HepG2 (cell line): ENCODE data around the gene CKAP5. TPM values are rescaled to one million over a fixed set of nuclear protein-coding genes. Genes with fewer than 3 reads are reported as not detected.
A peak's percentile ranks its signal among the peaks of the same experiment; 100 is the strongest.

Experiments used
- ATAC-seq: fragments of 200-7000 bp; cut with Tn5 transposase; 3 replicates; pipeline ENCODE4 v1.9.1; 2020; ENCODE audit warnings: mild to moderate bottlenecking, moderate library complexity
- BruUV-seq: library from RNA; stranded (reverse); fragments of 400-500 nt; replicated peaks from 2 replicates; lab custom pipeline; 2021; lab: Mats Ljungman, UMichigan
- CTCF ChIA-PET: fragments of 300-600 bp; formaldehyde crosslinking; extraction: SDS; loops from one replicate; lab custom pipeline; 2021; ENCODE audit warnings: low total read pairs, inconsistent platforms, low intra/inter-chr PET ratio; lab: Yijun Ruan, JAX
- POLR2A ChIA-PET: fragments of 350-600 bp; sonication (Branson Sonifier 250); formaldehyde crosslinking; loops from one replicate; lab custom pipeline; 2020; ENCODE audit warnings: antibody characterized with exemption, inconsistent platforms; lab: Yijun Ruan, JAX
- DNase-seq: peaks from one replicate; pipeline ENCODE4 v3.0.0-alpha.2; 2015; ENCODE audit warnings: low spot score
- FAIRE-seq: peaks from 3 replicates; lab custom pipeline; 2011; peaks lifted over from hg19 to GRCh38; lab: Jason Lieb, UNC
- H2AFZ ChIP-seq: one replicate; pipeline ENCODE4 v1.6.1; 2011; ENCODE audit warnings: low read length, inconsistent platforms
- H3K27ac ChIP-seq: fragments of 300-600 bp; 3 replicates; pipeline ENCODE4 v1.8.0; 2011; ENCODE audit warnings: mixed run types, mild to moderate bottlenecking, mixed read lengths, low read length, inconsistent platforms; ENCODE audit not compliant: insufficient read depth; ENCODE audit errors: extremely low read length
- H3K27me3 ChIP-seq, 2 experiments: fragments of 200-600 bp in 1 of 2; 2 replicates in 1 of 2; 3 replicates in 1 of 2; pipeline versions ENCODE4 v1.6.0 to v1.8.0; 2011; ENCODE audit warnings: low read length in 2 of 2, mild to moderate bottlenecking in 2 of 2, moderate library complexity in 2 of 2, inconsistent platforms in 1 of 2; ENCODE audit not compliant: insufficient read depth in 2 of 2, control insufficient read depth in 1 of 2
- H3K36me3 ChIP-seq, 2 experiments: fragments of 200-600 bp in 1 of 2; replicated peaks in 1 of 2; 2 replicates in 1 of 2; 3 replicates in 1 of 2; pipeline versions ENCODE4 v1.5.1 to v1.8.0; 2011; ENCODE audit warnings: low read length in 2 of 2, inconsistent platforms in 1 of 2; ENCODE audit not compliant: insufficient read depth in 2 of 2, control insufficient read depth in 1 of 2
- H3K4me1 ChIP-seq: 2 replicates; pipeline ENCODE4 v1.5.1; 2012; ENCODE audit warnings: low read length, inconsistent platforms; ENCODE audit not compliant: insufficient read depth
- H3K4me2 ChIP-seq: 2 replicates; pipeline ENCODE4 v1.6.0; 2011; ENCODE audit warnings: low read depth, low read length, inconsistent platforms
- H3K4me3 ChIP-seq, 3 experiments: fragments of 200-600 bp in 1 of 3; sonication (generic), shearing (Covaris generic) in 1 of 3; replicated peaks in 1 of 3; 2 replicates each; pipeline ENCODE4 v1.5.1; 2011 to 2016; ENCODE audit warnings: low read length in 3 of 3, inconsistent platforms in 2 of 3, low read depth in 2 of 3, mild to moderate bottlenecking in 2 of 3, control low read depth in 1 of 3, mixed read lengths in 1 of 3; ENCODE audit not compliant: insufficient read depth in 1 of 3
- H3K79me2 ChIP-seq: one replicate; pipeline ENCODE4 v1.6.1; 2011; ENCODE audit warnings: low read length, inconsistent platforms; ENCODE audit not compliant: insufficient read depth
- H3K9ac ChIP-seq: 2 replicates; pipeline ENCODE4 v1.6.0; 2011; ENCODE audit warnings: mild to moderate bottlenecking, low read depth, low read length, inconsistent platforms; ENCODE audit not compliant: insufficient read depth
- H3K9me3 ChIP-seq: 2 replicates; pipeline ENCODE4 v1.5.1; 2012; ENCODE audit warnings: mild to moderate bottlenecking, low read length
- H4K20me1 ChIP-seq: 2 replicates; pipeline ENCODE4 v1.6.0; 2011; ENCODE audit warnings: inconsistent platforms, mild to moderate bottlenecking, low read length, moderate library complexity; ENCODE audit not compliant: insufficient read depth
- ASH2L ChIP-seq: fragments of 300-600, 200-600 bp; sonication (generic); IDR thresholded peaks from 2 replicates; pipeline ENCODE4 v1.7.0; 2017; ENCODE audit warnings: low read depth, mild to moderate bottlenecking, moderate library complexity, mixed read lengths, low read length; ENCODE audit not compliant: insufficient read length
- FOXC1 ChIP-seq: sonication (generic); formaldehyde crosslinking; IDR thresholded peaks from 2 replicates; pipeline ENCODE4 v1.8.0; 2022; ENCODE audit warnings: mild to moderate bottlenecking, missing genetic modification reagents, borderline replicate concordance
- HNRNPLL ChIP-seq: fragments of 200-400 bp; formaldehyde crosslinking; IDR thresholded peaks from 2 replicates; pipeline ENCODE4 v1.6.1; 2017; ENCODE audit warnings: mild to moderate bottlenecking, low read depth, low read length; ENCODE audit not compliant: poor library complexity, severe bottlenecking
- KDM1A ChIP-seq: IDR thresholded peaks from 2 replicates; pipeline ENCODE4 v1.6.1; 2016; ENCODE audit warnings: missing compliant biosample characterization
- MZF1 ChIP-seq: sonication (generic); formaldehyde crosslinking; IDR thresholded peaks from 2 replicates; pipeline ENCODE4 v1.8.1; 2023; ENCODE audit warnings: mild to moderate bottlenecking, missing genetic modification reagents, borderline replicate concordance
- NONO ChIP-seq, 2 experiments: fragments of 450-650 bp in 1 of 2; sonication (generic) in 1 of 2; formaldehyde crosslinking in 1 of 2; IDR thresholded peaks in 1 of 2; conservative IDR thresholded peaks in 1 of 2; 2 replicates each; pipeline versions ENCODE4 v1.6.1 to v1.8.0; 2017 to 2022; ENCODE audit warnings: mild to moderate bottlenecking in 1 of 2, missing genetic modification reagents in 1 of 2, moderate library complexity in 1 of 2
- SP140L ChIP-seq: sonication (generic); formaldehyde crosslinking; IDR thresholded peaks from 2 replicates; pipeline ENCODE4 v1.4.0; 2020; ENCODE audit warnings: missing genetic modification reagents, borderline replicate concordance
- TMF1 ChIP-seq: sonication (generic); formaldehyde crosslinking; IDR thresholded peaks from 2 replicates; pipeline ENCODE4 v1.8.1; 2022; ENCODE audit warnings: low read depth, missing genetic modification reagents
- YEATS2 ChIP-seq: sonication (generic); formaldehyde crosslinking; IDR thresholded peaks from 2 replicates; pipeline ENCODE4 v1.4.0; 2020; ENCODE audit warnings: missing genetic modification reagents, borderline replicate concordance
- ZMYM3 ChIP-seq: sonication (generic); formaldehyde crosslinking; IDR thresholded peaks from 2 replicates; pipeline ENCODE4 v1.5.1; 2020; ENCODE audit warnings: mild to moderate bottlenecking, missing genetic modification reagents
- ZNF264 ChIP-seq: sonication (generic); formaldehyde crosslinking; IDR thresholded peaks from 2 replicates; pipeline ENCODE4 v1.4.0; 2020; ENCODE audit warnings: missing genetic modification reagents
- ZNF382 ChIP-seq: sonication (generic); formaldehyde crosslinking; IDR thresholded peaks from 2 replicates; pipeline ENCODE4 v1.5.0; 2020; ENCODE audit warnings: missing genetic modification reagents, mild to moderate bottlenecking, borderline replicate concordance
- ZNF629 ChIP-seq: sonication (generic); formaldehyde crosslinking; conservative IDR thresholded peaks from 2 replicates; pipeline ENCODE4 v1.5.0; 2020; ENCODE audit warnings: missing genetic modification reagents
- ZNF687 ChIP-seq: sonication (generic); formaldehyde crosslinking; IDR thresholded peaks from 2 replicates; pipeline ENCODE4 v1.5.1; 2020; ENCODE audit warnings: mild to moderate bottlenecking, missing genetic modification reagents, moderate library complexity
- ZNF775 ChIP-seq: sonication (generic); formaldehyde crosslinking; IDR thresholded peaks from 2 replicates; pipeline ENCODE4 v1.4.0; 2020; ENCODE audit warnings: missing genetic modification reagents, mild to moderate bottlenecking, moderate library complexity, borderline replicate concordance
- WGBS: methylation state at CpG from one replicate; pipeline ENCODE4 v1.1.6; 2017; ENCODE audit warnings: low lambda C conversion rate; 5-methylcytosine and 5-hydroxymethylcytosine counted together
- in situ Hi-C: cut with HindIII; loops from 2 replicates; pipeline ENCODE4 v1.10.0; 2017; ENCODE audit warnings: low pct_unique_long_range_greater_than_20kb; ENCODE audit not compliant: extremely low pct_ligation_motif_present
- intact Hi-C: fragments of 100-400 bp; cut with micrococcal nuclease; formaldehyde crosslinking; loops from one replicate; pipeline ENCODE4 v1.10.0; 2022; ENCODE audit not compliant: unreplicated experiment
- polyA plus RNA-seq, 8 experiments: library from polyadenylated mRNA; depleted of rRNA in 3 of 8; stranded (reverse) in 7 of 8; unstranded in 1 of 8; fragments of >200 nt; fragmentation: Illumina TruSeq in 4 of 8; extraction: Trizol in 4 of 8; gene quantifications; 2 replicates each; pipeline versions ENCODE4 v1.2.1 to v1.2.3, GENCODE V29; 2011 to 2016; ENCODE audit warnings: low read depth in 4 of 8, missing spikeins in 1 of 8, mixed read lengths in 1 of 8; ENCODE audit not compliant: insufficient read depth in 1 of 8
- total RNA-seq, 5 experiments: library from RNA; depleted of rRNA; stranded (reverse); fragments of >200 nt; fragmentation: Illumina TruSeq; extraction: Trizol; gene quantifications; 2 replicates each; pipeline ENCODE4 v1.2.3, GENCODE V29; 2016; ENCODE audit warnings: low read depth in 1 of 5
- TF ChIP-seq, protein P1 (sequence below): sonication (generic); formaldehyde crosslinking; IDR thresholded peaks from 2 replicates; pipeline ENCODE4 v1.8.1; 2023; ENCODE audit warnings: mild to moderate bottlenecking, missing genetic modification reagents

CKAP5 gene
- total and polyA plus RNA-seq, 2 of the 13 experiments (the other 11 are each of a cell fraction or from before 2014, with no cell fraction given) = 79.2 to 103 TPM

GRCh38 chr11:46726206-46726862, 119.7 kb downstream of the CKAP5 start:
- no peak overlapping the region for H3K4me3 ChIP-seq
- peaks cover 40% of the 10 kb centered on the region for H4K20me1 ChIP-seq
- peaks cover 37 to 75% of the 10 kb centered on the region in 2 experiments for H3K36me3 ChIP-seq
- no peak overlapping the region for H2AFZ ChIP-seq
- POLR2A ChIA-PET = interaction anchor here (1.0 to 4.9 kb wide), 5 partner anchors 7 to 51 kb away, joined by 3 to 54 read pairs (median 4); partner anchors contain the start of gene F2
- TSS peak; percentile 21 for BruUV-seq
- DNase-seq (no peak), ATAC-seq (peak; percentile 4; the same call in 1 of the 3 replicates), FAIRE-seq (no peak)
- peaks cover 86% of the 10 kb centered on the region for H3K4me1 ChIP-seq
- no peaks in the 10 kb centered on the region for H3K9me3 ChIP-seq
- no peaks in the 10 kb centered on the region for H3K27me3 ChIP-seq
- H3K9ac ChIP-seq = no peak overlapping the region
- no peak overlapping the region for H3K4me2 ChIP-seq
- in situ Hi-C loops = loop anchor here (5.0 kb wide), 1 partner anchor 34 kb away; no protein-coding TSS in a partner anchor
- CTCF ChIA-PET = no interaction called here
- H3K79me2 ChIP-seq = peaks cover 50% of the 10 kb centered on the region
- WGBS = over 99% methylated on average over 23 of the region's 26 CpGs
- intact Hi-C loops = no loop called here
- no peak overlapping the region for H3K27ac ChIP-seq
- no peak for TF ChIP-seq ASH2L
- no peak for TF ChIP-seq YEATS2 (CRISPR knock-in tag)
- peak; percentile 50; the same call in 1 of the 2 replicates for TF ChIP-seq KDM1A (CRISPR knock-in tag)
- TF ChIP-seq ZMYM3 (CRISPR knock-in tag) = peak; percentile 89
- TF ChIP-seq, protein P1, sequence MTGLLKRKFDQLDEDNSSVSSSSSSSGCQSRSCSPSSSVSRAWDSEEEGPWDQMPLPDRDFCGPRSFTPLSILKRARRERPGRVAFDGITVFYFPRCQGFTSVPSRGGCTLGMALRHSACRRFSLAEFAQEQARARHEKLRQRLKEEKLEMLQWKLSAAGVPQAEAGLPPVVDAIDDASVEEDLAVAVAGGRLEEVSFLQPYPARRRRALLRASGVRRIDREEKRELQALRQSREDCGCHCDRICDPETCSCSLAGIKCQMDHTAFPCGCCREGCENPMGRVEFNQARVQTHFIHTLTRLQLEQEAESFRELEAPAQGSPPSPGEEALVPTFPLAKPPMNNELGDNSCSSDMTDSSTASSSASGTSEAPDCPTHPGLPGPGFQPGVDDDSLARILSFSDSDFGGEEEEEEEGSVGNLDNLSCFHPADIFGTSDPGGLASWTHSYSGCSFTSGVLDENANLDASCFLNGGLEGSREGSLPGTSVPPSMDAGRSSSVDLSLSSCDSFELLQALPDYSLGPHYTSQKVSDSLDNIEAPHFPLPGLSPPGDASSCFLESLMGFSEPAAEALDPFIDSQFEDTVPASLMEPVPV (CRISPR knock-in tag) = 0 out of 2 replicates have a peak, but pooled peaks have one; percentile 44
- no peak for TF ChIP-seq ZNF775 (CRISPR knock-in tag)
- no peak for TF ChIP-seq ZNF382 (CRISPR knock-in tag)
- TF ChIP-seq HNRNPLL = no peak
- TF ChIP-seq FOXC1 (CRISPR knock-in tag) = 0 out of 2 replicates have a peak, but pooled peaks have one; percentile 15
- TF ChIP-seq ZNF264 (CRISPR knock-in tag) = no peak
- 0 out of 2 replicates have a peak, but pooled peaks have one; percentile 16 for TF ChIP-seq MZF1 (CRISPR knock-in tag)
- TF ChIP-seq TMF1 (CRISPR knock-in tag) = no peak
- no peak for TF ChIP-seq NONO (IDR thresholded peaks at IDR 0.05)
- peak; percentile 15; the same call in 1 of the 2 replicates for TF ChIP-seq NONO (CRISPR knock-in tag; conservative IDR thresholded peaks at IDR 0.05)
- no peak for TF ChIP-seq SP140L (CRISPR knock-in tag)
- peak; percentile 97 for TF ChIP-seq ZNF629 (CRISPR knock-in tag)
- peak; percentile 24; the same call in 1 of the 2 replicates for TF ChIP-seq ZNF687 (CRISPR knock-in tag)
